Stimulated activated naive B cell treated with anti-CD40 and anti-IgM and Interleukin-4, amounts not matched to agents 10 μg/mL and 1 μg/mL and 100 μg/mL, for 72 hours (primary cell): ENCODE results near the gene AP3S2.
"Not testable (repeated sequence)": the region's sequence is repeated elsewhere in the genome, so short reads cannot be mapped to it uniquely, and the experiment has no call there.

ENCODE experiments used
- ATAC-seq, 2 donors: fragments of 150-1000 bp; cut with Tn5 transposase; replicated peaks; 2 replicates each; pipeline ENCODE4 v1.10.0; 2021; ENCODE audit warnings: moderate library complexity in 1 of 2
- DNase-seq: peaks from one replicate; pipeline ENCODE4 v3.0.0; 2021
- H3K27ac Mint-ChIP-seq: one replicate; pipeline ENCODE4 v1.8.0; 2022; ENCODE audit warnings: mild to moderate bottlenecking, mixed read lengths
- H3K27me3 Mint-ChIP-seq, 2 donors: one replicate each; pipeline ENCODE4 v1.8.0; 2022; ENCODE audit warnings: mixed read lengths in 2 of 2
- H3K36me3 Mint-ChIP-seq, 2 donors: one replicate each; pipeline ENCODE4 v1.8.0; 2022; ENCODE audit warnings: mixed read lengths in 2 of 2, mild to moderate bottlenecking in 1 of 2
- H3K4me1 Mint-ChIP-seq, 2 donors: one replicate each; pipeline ENCODE4 v1.8.0; 2022; ENCODE audit warnings: mixed read lengths in 2 of 2, mild to moderate bottlenecking in 1 of 2
- H3K4me3 Mint-ChIP-seq, 2 donors: one replicate each; pipeline ENCODE4 v1.8.0; 2022; ENCODE audit warnings: mild to moderate bottlenecking in 2 of 2, mixed read lengths in 2 of 2, moderate library complexity in 1 of 2
- H3K9me3 Mint-ChIP-seq, 2 donors: one replicate each; pipeline ENCODE4 v1.8.0; 2022; ENCODE audit warnings: mixed read lengths in 2 of 2, mild to moderate bottlenecking in 1 of 2

AP3S2 gene

DNA sequence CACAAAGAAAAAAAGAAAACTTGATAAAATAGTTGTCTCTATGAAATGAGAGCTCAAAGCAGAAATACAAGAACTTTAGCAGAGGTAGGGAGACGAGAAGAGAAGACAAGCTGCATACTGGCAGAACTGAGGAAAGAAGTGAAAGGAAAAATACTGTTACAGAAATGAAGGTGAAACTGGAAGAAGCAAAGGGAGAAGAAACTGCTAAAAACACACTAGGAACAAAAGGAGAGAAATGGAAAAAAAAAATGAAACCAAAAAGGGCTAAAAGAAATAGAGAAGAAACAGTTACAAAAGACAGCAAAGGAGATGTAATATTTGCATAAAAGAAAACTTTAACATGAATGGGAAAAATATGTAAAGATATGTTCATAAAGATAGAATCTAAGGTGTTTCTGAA is 51.8 kb downstream of the AP3S2 start:
- Mint-ChIP-seq H3K36me3 (peaks cover 22 to 47% of the 10 kb centered on the region in 2 donors), H3K4me3 (no peak overlapping the region), H3K27ac (no peak overlapping the region), H3K27me3 (no peaks in the 10 kb centered on the region), H3K4me1 (peaks cover 14 to 36% of the 10 kb centered on the region in 2 donors), H3K9me3 (no peaks in the 10 kb centered on the region)
- ATAC-seq (no peak), DNase-seq (no peak)

- DNase-seq = no peak
- H3K27ac Mint-ChIP-seq = no peak overlapping the region
- no peaks in the 10 kb centered on the region for H3K27me3 Mint-ChIP-seq
- peaks cover 14 to 36% of the 10 kb centered on the region in 2 donors for H3K4me1 Mint-ChIP-seq
- no peak for ATAC-seq
- H3K9me3 Mint-ChIP-seq = no peaks in the 10 kb centered on the region
- no peak overlapping the region for H3K4me3 Mint-ChIP-seq
- H3K36me3 Mint-ChIP-seq = peaks cover 25 to 53% of the 10 kb centered on the region in 2 donors
These were observed 52.5 kb downstream of the AP3S2 start for GRCh38 chr15:89841306-89841705.

- peaks cover 12 to 26% of the 10 kb centered on the region in 2 donors for H3K4me1 Mint-ChIP-seq
- no peaks in the 10 kb centered on the region for H3K9me3 Mint-ChIP-seq
- peaks cover 38 to 58% of the 10 kb centered on the region in 2 donors for H3K36me3 Mint-ChIP-seq
- H3K4me3 Mint-ChIP-seq = no peak overlapping the region
- peak; percentile 50 to 59 for ATAC-seq
- H3K27me3 Mint-ChIP-seq = no peaks in the 10 kb centered on the region
- DNase-seq = no peak
- no peak overlapping the region for H3K27ac Mint-ChIP-seq
These were observed 54.5 kb downstream of the AP3S2 start for GRCh38 chr15:89839167-89839810.

- H3K27ac Mint-ChIP-seq = no peak overlapping the region
- no peak for ATAC-seq
- H3K36me3 Mint-ChIP-seq = peaks cover 45 to 68% of the 10 kb centered on the region in 2 donors
- H3K27me3 Mint-ChIP-seq = no peaks in the 10 kb centered on the region
- H3K9me3 Mint-ChIP-seq = no peaks in the 10 kb centered on the region
- H3K4me1 Mint-ChIP-seq = peaks cover 12 to 26% of the 10 kb centered on the region in 2 donors
- DNase-seq = no peak
- no peak overlapping the region for H3K4me3 Mint-ChIP-seq
These were observed 56.0 kb downstream of the AP3S2 start for GRCh38 chr15:89837830-89838178.

DNA sequence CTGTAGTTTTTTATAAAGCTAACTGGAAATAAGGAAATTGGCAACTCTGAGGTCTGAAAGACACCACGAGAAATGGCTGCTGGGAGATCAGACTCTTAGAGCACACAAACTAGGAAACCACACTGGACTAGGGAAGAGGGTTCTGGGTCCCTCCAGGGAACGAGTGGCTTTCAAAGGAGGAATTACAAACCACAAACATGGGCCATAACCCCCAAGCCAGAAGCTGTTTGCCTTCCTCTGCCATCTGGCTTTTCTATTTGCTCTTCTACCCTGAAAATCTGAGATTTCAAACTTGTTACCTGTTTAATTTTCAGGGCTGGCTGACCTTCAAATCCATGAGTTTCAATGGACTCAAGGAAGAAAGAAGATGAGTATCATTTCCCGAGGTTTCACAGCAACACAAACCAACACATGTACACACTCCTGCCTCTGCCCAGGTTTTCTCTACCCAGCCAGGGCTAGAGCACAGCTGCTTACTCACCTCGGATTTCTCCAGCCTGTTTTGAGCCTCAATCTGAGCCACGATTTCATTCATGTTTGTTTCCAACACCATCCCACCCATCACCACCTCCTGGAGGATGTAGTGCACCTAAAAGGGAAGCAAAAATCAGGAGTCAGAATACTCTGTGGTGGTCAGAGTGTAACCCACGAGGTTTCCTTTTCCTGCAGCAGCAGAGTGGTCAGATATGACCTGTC is 56.5 kb downstream of the AP3S2 start:
- Mint-ChIP-seq H3K4me3 (no peak overlapping the region), H3K36me3 (peaks cover 49 to 68% of the 10 kb centered on the region in 2 donors), H3K9me3 (no peaks in the 10 kb centered on the region), H3K27ac (no peak overlapping the region), H3K27me3 (no peaks in the 10 kb centered on the region), H3K4me1 (peaks cover 12 to 25% of the 10 kb centered on the region in 2 donors)
- DNase-seq (no peak), ATAC-seq (no peak)

GRCh38 chr15:89836267-89837133 is 57.3 kb downstream of the AP3S2 start:
- ATAC-seq = no peak
- H3K36me3 Mint-ChIP-seq = peaks cover 46 to 68% of the 10 kb centered on the region in 2 donors
- H3K27me3 Mint-ChIP-seq = no peaks in the 10 kb centered on the region

GRCh38 chr15:89835176-89835564 is 58.6 kb downstream of the AP3S2 start:
- H3K4me3 Mint-ChIP-seq = no peak overlapping the region
- no peak overlapping the region for H3K27ac Mint-ChIP-seq
- H3K36me3 Mint-ChIP-seq = peaks cover 47 to 64% of the 10 kb centered on the region in 2 donors
- H3K4me1 Mint-ChIP-seq = peaks cover 5 to 19% of the 10 kb centered on the region in 2 donors
- DNase-seq (no peak), ATAC-seq (no peak)
- H3K27me3 Mint-ChIP-seq = no peaks in the 10 kb centered on the region
- no peaks in the 10 kb centered on the region for H3K9me3 Mint-ChIP-seq

More at GRCh38 chr15:89836267-89837133, 57.3 kb downstream of the AP3S2 start:
- Mint-ChIP-seq H3K4me1 (peaks cover 7 to 19% of the 10 kb centered on the region in 2 donors), H3K4me3 (no peak overlapping the region), H3K9me3 (no peaks in the 10 kb centered on the region), H3K27ac (no peak overlapping the region)
- DNase-seq = no peak

- not testable (repeated sequence) for H3K27ac Mint-ChIP-seq, H3K9me3 Mint-ChIP-seq, H3K27me3 Mint-ChIP-seq
These were observed 59.2 kb downstream of the AP3S2 start for GRCh38 chr15:89834465-89835175.

DNA sequence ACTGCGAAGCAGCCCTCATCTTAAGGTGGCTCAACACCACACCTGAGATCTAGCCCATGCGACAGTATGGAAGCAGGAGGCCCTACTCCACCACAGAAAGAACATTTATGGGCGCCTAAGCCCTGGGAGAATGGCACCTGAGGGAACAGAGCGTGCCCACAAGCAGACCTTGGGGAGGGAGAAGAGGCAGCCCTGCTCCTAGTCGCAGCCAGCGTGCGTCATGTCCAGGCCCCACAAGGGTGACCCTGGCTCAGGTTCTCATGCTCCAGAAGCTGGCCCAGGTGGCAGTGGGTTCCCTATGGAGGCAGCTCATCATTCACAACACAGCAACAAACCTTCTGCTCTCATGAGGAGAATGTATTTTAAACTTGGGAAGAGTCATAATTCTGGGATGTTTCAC is 59.8 kb downstream of the AP3S2 start:
- Mint-ChIP-seq H3K36me3 (peaks cover 38 to 62% of the 10 kb centered on the region in 2 donors), H3K4me3 (no peak overlapping the region), H3K9me3 (no peaks in the 10 kb centered on the region), H3K27ac (no peak overlapping the region), H3K4me1 (peaks cover 6 to 11% of the 10 kb centered on the region in 2 donors), H3K27me3 (no peaks in the 10 kb centered on the region)
- ATAC-seq (no peak), DNase-seq (no peak)

More at GRCh38 chr15:89834465-89835175, 59.2 kb downstream of the AP3S2 start:
- H3K4me1 Mint-ChIP-seq = peaks cover 3 to 13% of the 10 kb centered on the region in 2 donors
- H3K4me3 Mint-ChIP-seq, ATAC-seq, DNase-seq: not testable (repeated sequence)
- H3K36me3 Mint-ChIP-seq = peaks cover 43 to 61% of the 10 kb centered on the region in 2 donors

DNA sequence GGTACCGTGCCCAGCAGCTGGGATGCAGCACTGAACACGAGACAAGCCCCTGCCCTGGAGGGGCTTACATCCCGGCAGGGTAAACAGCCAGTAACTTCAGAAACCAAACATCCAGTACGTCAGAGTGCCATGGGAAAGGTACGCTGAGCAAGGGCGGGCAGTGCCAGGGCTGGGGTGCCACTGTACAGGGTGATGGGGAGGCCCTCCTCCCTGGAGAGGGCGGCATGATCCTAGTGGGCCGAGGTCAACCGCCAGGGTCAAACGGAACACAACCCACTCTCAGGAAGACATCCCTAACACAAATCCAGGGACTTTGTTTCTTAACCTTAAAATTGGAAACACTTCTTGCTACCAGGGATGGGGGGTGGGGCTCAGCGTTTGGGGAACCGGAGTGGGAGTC is 63.2 kb downstream of the AP3S2 start:
- Mint-ChIP-seq H3K4me1 (peaks cover 7 to 11% of the 10 kb centered on the region in 2 donors), H3K27me3 (no peaks in the 10 kb centered on the region), H3K9me3 (no peaks in the 10 kb centered on the region), H3K27ac (peak overlapping the region; percentile 20), H3K36me3 (peaks cover 33 to 42% of the 10 kb centered on the region in 2 donors), H3K4me3 (no peak overlapping the region)
- ATAC-seq (no peak), DNase-seq (no peak)

- H3K27ac Mint-ChIP-seq = no peak overlapping the region
- H3K9me3 Mint-ChIP-seq = no peaks in the 10 kb centered on the region
- no peak for DNase-seq
- H3K36me3 Mint-ChIP-seq = peaks cover 26 to 35% of the 10 kb centered on the region in 2 donors
- no peak overlapping the region for H3K4me3 Mint-ChIP-seq
- peaks cover 16 to 19% of the 10 kb centered on the region in 2 donors for H3K4me1 Mint-ChIP-seq
- H3K27me3 Mint-ChIP-seq = no peaks in the 10 kb centered on the region
- no peak for ATAC-seq
These were observed 64.0 kb downstream of the AP3S2 start for GRCh38 chr15:89829616-89830440.

DNA sequence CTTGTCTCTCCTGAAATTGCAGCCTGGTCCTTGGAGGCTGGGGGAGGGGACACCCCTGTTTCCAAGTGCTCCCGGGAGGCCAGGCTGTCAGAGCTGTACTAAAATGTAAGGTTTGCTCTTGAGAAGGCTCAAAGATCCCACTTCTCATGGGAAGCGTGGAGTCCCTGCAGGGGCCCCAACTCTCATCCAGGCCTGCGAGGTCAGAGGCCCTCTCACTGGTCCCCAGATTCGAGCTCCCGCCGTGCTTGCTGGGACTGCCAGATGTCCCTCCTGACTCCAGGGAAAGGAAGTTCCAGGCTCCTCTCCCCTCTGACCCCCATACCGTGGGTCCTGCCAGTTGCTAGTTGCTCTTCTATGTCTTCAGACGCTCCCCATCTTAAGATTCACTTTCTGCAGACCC is 64.6 kb downstream of the AP3S2 start:
- DNase-seq (no peak), ATAC-seq (no peak)
- H3K4me3 Mint-ChIP-seq = no peak overlapping the region
- no peaks in the 10 kb centered on the region for H3K9me3 Mint-ChIP-seq
- H3K4me1 Mint-ChIP-seq = peaks cover 18 to 23% of the 10 kb centered on the region in 2 donors
- no peak overlapping the region for H3K27ac Mint-ChIP-seq
- H3K36me3 Mint-ChIP-seq = peaks cover 22 to 30% of the 10 kb centered on the region in 2 donors
- H3K27me3 Mint-ChIP-seq = peaks cover 3 to 4% of the 10 kb centered on the region in 2 donors
